K562 (cell line): ENCODE measurements around the gene LGALS7. TPM values are rescaled to one million over a fixed set of nuclear protein-coding genes. Genes with fewer than 3 reads are reported as not detected.

Source experiments
- L3MBTL2 ChIP-seq: fragments of 450-650 bp; IDR thresholded peaks from 2 replicates; pipeline ENCODE4 v1.6.1; 2016; ENCODE audit warnings: mild to moderate bottlenecking, moderate library complexity
- ZNF175 ChIP-seq: fragments of 200-800 bp; sonication (Bioruptor generic); IDR thresholded peaks from 2 replicates; pipeline ENCODE4 v1.6.1; 2016; ENCODE audit warnings: low read depth, mild to moderate bottlenecking, missing genetic modification characterization, missing compliant biosample characterization
- polyA plus RNA-seq, 8 experiments: library from polyadenylated mRNA; depleted of rRNA in 4 of 8; stranded (reverse) in 5 of 8; unstranded in 3 of 8; fragments of >200 nt; fragmentation: Nextera tagmentation in 2 of 8; fragmentation: Illumina TruSeq in 1 of 8; extraction: Ambion mirVana in 2 of 8; extraction: Trizol in 1 of 8; gene quantifications; 2 replicates each; pipeline versions ENCODE4 v1.2.1 to v1.2.3, GENCODE V29; 2011 to 2014; ENCODE audit warnings: inconsistent platforms in 1 of 8, missing spikeins in 1 of 8
- total RNA-seq, 7 experiments: library from RNA; depleted of rRNA in 6 of 7; stranded (reverse); fragments of >200 nt in 6 of 7; fragmentation: Illumina TruSeq in 2 of 7; extraction: Trizol in 2 of 7; gene quantifications; 2 replicates each; pipeline versions ENCODE4 v1.2.1 to v1.2.3, GENCODE V29; 2011 to 2021; ENCODE audit warnings: low replicate concordance in 1 of 7
- TF ChIP-seq, protein P1 (sequence below): fragments of 450-650 bp; IDR thresholded peaks from 2 replicates; pipeline ENCODE4 v1.6.1; 2016; ENCODE audit warnings: missing biosample characterization, missing genetic modification characterization
- TF ChIP-seq, protein P2 (sequence below): fragments of 450-650 bp; IDR thresholded peaks from 2 replicates; pipeline ENCODE4 v1.6.1; 2016; ENCODE audit warnings: mild to moderate bottlenecking, moderate library complexity

The LGALS7 gene
- total and polyA plus RNA-seq, 9 of the 15 experiments (the other 6 are each of a cell fraction or from before 2014, with no cell fraction given) = not detected

DNA sequence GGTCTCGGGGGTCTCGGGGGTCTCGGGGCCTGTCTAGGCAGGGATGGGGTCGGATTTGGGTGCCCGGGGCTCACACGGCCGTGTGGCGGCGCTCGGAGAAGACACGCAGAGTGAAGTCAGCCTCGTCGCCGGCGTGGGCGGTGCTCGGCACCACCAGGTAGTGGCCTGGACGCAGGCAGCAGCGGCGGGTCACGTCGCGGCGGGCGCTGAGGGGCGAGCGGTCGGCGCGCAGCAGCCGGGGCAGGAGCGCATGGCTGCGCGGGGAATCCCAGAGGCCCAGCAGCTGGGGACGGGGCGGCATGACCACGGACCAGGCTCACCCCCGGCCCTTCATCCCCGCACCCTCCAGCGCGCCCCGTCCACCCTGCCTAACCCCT lies 37.3 kb downstream of the LGALS7 start (continued):
- TF ChIP-seq, protein P1, sequence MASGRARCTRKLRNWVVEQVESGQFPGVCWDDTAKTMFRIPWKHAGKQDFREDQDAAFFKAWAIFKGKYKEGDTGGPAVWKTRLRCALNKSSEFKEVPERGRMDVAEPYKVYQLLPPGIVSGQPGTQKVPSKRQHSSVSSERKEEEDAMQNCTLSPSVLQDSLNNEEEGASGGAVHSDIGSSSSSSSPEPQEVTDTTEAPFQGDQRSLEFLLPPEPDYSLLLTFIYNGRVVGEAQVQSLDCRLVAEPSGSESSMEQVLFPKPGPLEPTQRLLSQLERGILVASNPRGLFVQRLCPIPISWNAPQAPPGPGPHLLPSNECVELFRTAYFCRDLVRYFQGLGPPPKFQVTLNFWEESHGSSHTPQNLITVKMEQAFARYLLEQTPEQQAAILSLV (tag) = no peak
- TF ChIP-seq ZNF175 (CRISPR knock-in tag) (no peak), L3MBTL2 (no peak)
- TF ChIP-seq, protein P2, sequence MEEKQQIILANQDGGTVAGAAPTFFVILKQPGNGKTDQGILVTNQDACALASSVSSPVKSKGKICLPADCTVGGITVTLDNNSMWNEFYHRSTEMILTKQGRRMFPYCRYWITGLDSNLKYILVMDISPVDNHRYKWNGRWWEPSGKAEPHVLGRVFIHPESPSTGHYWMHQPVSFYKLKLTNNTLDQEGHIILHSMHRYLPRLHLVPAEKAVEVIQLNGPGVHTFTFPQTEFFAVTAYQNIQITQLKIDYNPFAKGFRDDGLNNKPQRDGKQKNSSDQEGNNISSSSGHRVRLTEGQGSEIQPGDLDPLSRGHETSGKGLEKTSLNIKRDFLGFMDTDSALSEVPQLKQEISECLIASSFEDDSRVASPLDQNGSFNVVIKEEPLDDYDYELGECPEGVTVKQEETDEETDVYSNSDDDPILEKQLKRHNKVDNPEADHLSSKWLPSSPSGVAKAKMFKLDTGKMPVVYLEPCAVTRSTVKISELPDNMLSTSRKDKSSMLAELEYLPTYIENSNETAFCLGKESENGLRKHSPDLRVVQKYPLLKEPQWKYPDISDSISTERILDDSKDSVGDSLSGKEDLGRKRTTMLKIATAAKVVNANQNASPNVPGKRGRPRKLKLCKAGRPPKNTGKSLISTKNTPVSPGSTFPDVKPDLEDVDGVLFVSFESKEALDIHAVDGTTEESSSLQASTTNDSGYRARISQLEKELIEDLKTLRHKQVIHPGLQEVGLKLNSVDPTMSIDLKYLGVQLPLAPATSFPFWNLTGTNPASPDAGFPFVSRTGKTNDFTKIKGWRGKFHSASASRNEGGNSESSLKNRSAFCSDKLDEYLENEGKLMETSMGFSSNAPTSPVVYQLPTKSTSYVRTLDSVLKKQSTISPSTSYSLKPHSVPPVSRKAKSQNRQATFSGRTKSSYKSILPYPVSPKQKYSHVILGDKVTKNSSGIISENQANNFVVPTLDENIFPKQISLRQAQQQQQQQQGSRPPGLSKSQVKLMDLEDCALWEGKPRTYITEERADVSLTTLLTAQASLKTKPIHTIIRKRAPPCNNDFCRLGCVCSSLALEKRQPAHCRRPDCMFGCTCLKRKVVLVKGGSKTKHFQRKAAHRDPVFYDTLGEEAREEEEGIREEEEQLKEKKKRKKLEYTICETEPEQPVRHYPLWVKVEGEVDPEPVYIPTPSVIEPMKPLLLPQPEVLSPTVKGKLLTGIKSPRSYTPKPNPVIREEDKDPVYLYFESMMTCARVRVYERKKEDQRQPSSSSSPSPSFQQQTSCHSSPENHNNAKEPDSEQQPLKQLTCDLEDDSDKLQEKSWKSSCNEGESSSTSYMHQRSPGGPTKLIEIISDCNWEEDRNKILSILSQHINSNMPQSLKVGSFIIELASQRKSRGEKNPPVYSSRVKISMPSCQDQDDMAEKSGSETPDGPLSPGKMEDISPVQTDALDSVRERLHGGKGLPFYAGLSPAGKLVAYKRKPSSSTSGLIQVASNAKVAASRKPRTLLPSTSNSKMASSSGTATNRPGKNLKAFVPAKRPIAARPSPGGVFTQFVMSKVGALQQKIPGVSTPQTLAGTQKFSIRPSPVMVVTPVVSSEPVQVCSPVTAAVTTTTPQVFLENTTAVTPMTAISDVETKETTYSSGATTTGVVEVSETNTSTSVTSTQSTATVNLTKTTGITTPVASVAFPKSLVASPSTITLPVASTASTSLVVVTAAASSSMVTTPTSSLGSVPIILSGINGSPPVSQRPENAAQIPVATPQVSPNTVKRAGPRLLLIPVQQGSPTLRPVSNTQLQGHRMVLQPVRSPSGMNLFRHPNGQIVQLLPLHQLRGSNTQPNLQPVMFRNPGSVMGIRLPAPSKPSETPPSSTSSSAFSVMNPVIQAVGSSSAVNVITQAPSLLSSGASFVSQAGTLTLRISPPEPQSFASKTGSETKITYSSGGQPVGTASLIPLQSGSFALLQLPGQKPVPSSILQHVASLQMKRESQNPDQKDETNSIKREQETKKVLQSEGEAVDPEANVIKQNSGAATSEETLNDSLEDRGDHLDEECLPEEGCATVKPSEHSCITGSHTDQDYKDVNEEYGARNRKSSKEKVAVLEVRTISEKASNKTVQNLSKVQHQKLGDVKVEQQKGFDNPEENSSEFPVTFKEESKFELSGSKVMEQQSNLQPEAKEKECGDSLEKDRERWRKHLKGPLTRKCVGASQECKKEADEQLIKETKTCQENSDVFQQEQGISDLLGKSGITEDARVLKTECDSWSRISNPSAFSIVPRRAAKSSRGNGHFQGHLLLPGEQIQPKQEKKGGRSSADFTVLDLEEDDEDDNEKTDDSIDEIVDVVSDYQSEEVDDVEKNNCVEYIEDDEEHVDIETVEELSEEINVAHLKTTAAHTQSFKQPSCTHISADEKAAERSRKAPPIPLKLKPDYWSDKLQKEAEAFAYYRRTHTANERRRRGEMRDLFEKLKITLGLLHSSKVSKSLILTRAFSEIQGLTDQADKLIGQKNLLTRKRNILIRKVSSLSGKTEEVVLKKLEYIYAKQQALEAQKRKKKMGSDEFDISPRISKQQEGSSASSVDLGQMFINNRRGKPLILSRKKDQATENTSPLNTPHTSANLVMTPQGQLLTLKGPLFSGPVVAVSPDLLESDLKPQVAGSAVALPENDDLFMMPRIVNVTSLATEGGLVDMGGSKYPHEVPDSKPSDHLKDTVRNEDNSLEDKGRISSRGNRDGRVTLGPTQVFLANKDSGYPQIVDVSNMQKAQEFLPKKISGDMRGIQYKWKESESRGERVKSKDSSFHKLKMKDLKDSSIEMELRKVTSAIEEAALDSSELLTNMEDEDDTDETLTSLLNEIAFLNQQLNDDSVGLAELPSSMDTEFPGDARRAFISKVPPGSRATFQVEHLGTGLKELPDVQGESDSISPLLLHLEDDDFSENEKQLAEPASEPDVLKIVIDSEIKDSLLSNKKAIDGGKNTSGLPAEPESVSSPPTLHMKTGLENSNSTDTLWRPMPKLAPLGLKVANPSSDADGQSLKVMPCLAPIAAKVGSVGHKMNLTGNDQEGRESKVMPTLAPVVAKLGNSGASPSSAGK = no peak
